Psoas muscle (tissue), 8 donors: ENCODE measurements around the gene ZNF791. TPM values are rescaled to one million over a fixed set of nuclear protein-coding genes. Genes with fewer than 3 reads are reported as not detected.

Source experiments
- ATAC-seq, 4 donors: fragments of 200-7000 bp; cut with Tn5 transposase; one replicate each; pipeline ENCODE4 v1.9.1; 2020; ENCODE audit warnings: moderate library complexity in 3 of 4, mild to moderate bottlenecking in 2 of 4
- DNase-seq, 2 donors: peaks; one replicate each; pipeline ENCODE4 v3.0.0-alpha.2; 2020
- H3K27ac ChIP-seq: fragments of 200-600 bp; one replicate; pipeline ENCODE4 v1.8.0; 2022
- H3K27me3 ChIP-seq, 3 donors: fragments of 200-600 bp in 1 of 3; one replicate each; pipeline versions ENCODE4 v1.6.1 to v1.8.0; 2013 to 2022; ENCODE audit warnings: low read length in 2 of 3, mild to moderate bottlenecking in 2 of 3, moderate library complexity in 1 of 3; ENCODE audit not compliant: insufficient read depth in 3 of 3
- H3K36me3 ChIP-seq, 2 donors: fragments of 200-600 bp in 1 of 2; one replicate each; pipeline versions ENCODE4 v1.6.1 to v1.8.0; 2013 to 2022; ENCODE audit warnings: low read depth in 1 of 2, mild to moderate bottlenecking in 1 of 2, moderate library complexity in 1 of 2; ENCODE audit not compliant: insufficient read depth in 1 of 2
- H3K4me1 ChIP-seq: fragments of 200-600 bp; one replicate; pipeline ENCODE4 v1.8.0; 2022
- H3K4me3 ChIP-seq: fragments of 200-600 bp; one replicate; pipeline ENCODE4 v1.8.0; 2022; ENCODE audit warnings: mild to moderate bottlenecking
- H3K9me3 ChIP-seq: fragments of 200-600 bp; one replicate; pipeline ENCODE4 v1.8.0; 2022
- CTCF ChIP-seq: fragments of 200-600 bp; IDR thresholded peaks from one replicate; pipeline ENCODE4 v1.8.0; 2022; ENCODE audit warnings: antibody characterized with exemption
- WGBS, 3 donors: extraction: QIAGEN DNeasy Blood & Tissue Kit; methylation state at CpG; one replicate each; pipeline versions ENCODE4 v1.1.6 to v1.1.7; 2013; 5-methylcytosine and 5-hydroxymethylcytosine counted together
- intact Hi-C, 2 donors: fragments of 100-400 bp; cut with DNase I; formaldehyde crosslinking; loops; one replicate each; pipeline versions ENCODE4 v1.11.0 to v1.14.2; 2022
- polyA plus RNA-seq, 3 donors: library from polyadenylated mRNA; stranded (reverse); fragments of 200-250 nt; gene quantifications; one replicate each; pipeline ENCODE4 v1.2.3, GENCODE V29; 2013
- total RNA-seq, 4 donors: library from RNA; stranded (reverse); fragmentation: NEBNext Ultra II Directional in 2 of 4; extraction: Animal tissue kit (Norgen Biotek cat#: 25700) in 2 of 4; gene quantifications; one replicate each; pipeline versions ENCODE4 v1.2.1 to v1.2.4, GENCODE V29; 2021 to 2023
- donor health status: healthy with polysubstance abuse.
- donor health status: DM: no; HTN: no; CAD: no; lungs with moderate emphysema.
- donor health status: Bipolar disorder and iron deficiency.
- donor health status: healthy.
- donor health status: DM: yes; HTN: yes; CAD: no.
- donor health status: DM: no; HTN: no; CAD: no.
- donor health status: DM: no; HTN: no; CAD: no.
- donor health status: DM: yes; HTN: yes; CAD: no.

ZNF791 gene
- total and polyA plus RNA-seq, 7 donors = 4.1 to 18.9 (median 8.8) TPM

DNA sequence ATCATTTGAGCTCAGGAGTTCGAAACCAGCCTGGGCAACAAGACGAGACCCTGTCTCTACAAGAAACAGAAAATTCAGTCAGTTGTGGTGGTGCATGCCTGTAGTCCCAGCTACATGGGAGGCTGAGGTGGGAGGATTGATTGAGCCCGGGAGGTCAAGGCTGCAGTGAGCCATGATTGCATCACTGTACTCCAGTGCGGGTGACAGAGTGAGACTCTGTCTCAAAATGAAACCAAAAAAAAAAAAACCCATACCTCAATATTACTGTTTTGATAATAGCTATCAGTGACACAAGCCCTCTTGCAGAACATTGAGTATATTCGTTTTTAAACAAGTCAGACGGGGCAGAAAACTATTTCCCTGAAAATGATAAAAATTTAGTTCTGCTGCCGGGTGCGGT is 16.2 kb downstream of the ZNF791 start:
- DNase-seq = no peak
- Histone ChIP-seq H3K36me3 (peaks cover 24 to 83% of the 10 kb centered on the region in 2 donors), H3K27ac (no peak overlapping the region), H3K4me1 (no peaks in the 10 kb centered on the region), H3K27me3 (no peaks in the 10 kb centered on the region), H3K4me3 (no peak overlapping the region), H3K9me3 (peaks cover 33% of the 10 kb centered on the region)
- 86 to 98% (median 90%) methylated on average over 8 of the region's 8 CpGs for WGBS, 3 donors
- no peak for TF ChIP-seq CTCF
- ATAC-seq = no peak
- intact Hi-C loops = no loop called here

DNA sequence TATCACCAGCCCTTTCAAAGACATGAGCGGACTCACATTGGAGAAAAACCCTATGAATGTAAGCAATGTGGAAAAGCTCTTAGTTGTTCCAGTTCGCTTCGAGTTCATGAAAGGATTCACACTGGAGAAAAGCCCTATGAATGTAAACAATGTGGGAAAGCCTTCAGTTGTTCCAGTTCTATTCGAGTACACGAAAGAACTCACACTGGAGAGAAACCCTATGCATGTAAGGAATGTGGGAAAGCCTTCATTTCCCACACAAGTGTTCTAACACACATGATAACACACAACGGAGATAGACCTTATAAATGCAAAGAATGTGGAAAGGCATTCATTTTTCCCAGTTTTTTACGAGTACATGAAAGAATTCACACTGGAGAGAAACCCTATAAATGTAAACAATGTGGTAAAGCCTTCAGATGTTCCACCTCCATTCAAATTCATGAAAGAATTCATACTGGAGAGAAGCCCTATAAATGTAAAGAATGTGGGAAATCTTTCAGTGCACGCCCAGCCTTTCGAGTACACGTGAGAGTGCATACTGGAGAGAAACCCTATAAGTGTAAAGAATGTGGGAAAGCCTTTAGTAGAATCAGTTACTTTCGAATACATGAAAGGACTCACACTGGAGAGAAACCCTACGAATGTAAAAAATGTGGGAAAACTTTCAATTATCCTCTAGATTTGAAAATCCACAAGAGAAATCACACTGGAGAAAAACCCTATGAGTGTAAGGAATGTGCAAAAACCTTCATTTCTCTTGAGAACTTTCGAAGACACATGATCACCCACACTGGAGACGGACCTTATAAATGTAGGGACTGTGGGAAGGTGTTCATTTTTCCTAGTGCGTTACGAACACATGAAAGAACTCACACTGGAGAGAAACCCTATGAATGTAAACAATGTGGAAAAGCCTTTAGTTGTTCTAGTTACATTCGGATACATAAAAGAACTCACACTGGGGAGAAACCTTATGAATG is 17.6 kb downstream of the ZNF791 start:
- no peak for TF ChIP-seq CTCF
- H3K9me3 ChIP-seq = peaks cover 33% of the 10 kb centered on the region
- WGBS, 3 donors = 93 to 96% (median 95%) methylated on average over 17 of the region's 17 CpGs
- H3K36me3 ChIP-seq = peaks cover 24 to 91% of the 10 kb centered on the region in 2 donors
- no peak for DNase-seq
- no peak overlapping the region for H3K4me3 ChIP-seq
- H3K4me1 ChIP-seq = no peaks in the 10 kb centered on the region
- H3K27ac ChIP-seq = no peak overlapping the region
- H3K27me3 ChIP-seq = no peaks in the 10 kb centered on the region
- no peak for ATAC-seq
- intact Hi-C loops = no loop called here

DNA sequence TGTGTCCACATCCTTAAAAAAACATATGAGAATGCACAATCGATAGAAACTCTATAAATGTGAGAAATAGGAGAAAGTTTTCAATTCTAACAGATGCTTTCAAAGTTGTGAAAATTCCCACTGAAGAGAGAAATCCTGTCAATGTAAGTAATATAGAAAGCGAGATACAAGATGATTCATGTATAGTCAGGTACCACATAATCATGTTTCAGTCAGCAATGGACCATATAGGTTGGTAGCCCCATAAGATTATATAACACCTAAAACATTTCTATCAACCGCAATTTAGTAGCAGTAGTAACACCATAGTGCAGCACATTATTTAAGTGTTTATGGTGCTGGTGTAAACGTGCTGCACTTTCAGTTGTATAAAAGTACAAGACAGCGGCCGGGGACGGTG is 18.5 kb downstream of the ZNF791 start:
- peaks cover 24 to 82% of the 10 kb centered on the region in 2 donors for H3K36me3 ChIP-seq
- H3K9me3 ChIP-seq = peaks cover 33% of the 10 kb centered on the region
- ATAC-seq = no peak
- H3K4me1 ChIP-seq = no peaks in the 10 kb centered on the region
- no peak for DNase-seq
- H3K27ac ChIP-seq = no peak overlapping the region
- H3K27me3 ChIP-seq = no peaks in the 10 kb centered on the region
- H3K4me3 ChIP-seq = no peak overlapping the region
- 88 to 97% (median 96%) methylated on average over 7 of the region's 7 CpGs for WGBS, 3 donors
- intact Hi-C loops = no loop called here
- no peak for TF ChIP-seq CTCF

DNA sequence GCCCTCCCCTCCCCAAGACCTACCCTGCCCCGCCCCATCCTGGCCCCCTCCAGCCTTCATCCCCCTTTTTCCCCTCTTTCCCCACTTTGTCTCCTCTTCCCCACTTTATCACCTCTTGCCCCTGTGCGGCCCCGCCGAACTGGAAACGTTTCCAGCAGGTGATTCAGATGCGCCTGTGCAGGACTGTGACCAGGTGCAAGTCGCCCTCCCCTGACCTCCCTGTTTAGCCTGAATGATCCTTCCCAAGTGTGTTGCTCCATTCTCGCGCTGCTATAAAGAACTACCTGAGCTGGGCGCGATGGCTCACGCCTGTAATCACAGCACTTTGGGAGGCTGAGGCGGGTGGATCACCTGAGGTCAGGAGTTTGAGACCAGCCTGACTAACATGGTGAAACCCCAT is 25.9 kb downstream of the ZNF791 start:
- intact Hi-C loops = no loop called here
- H3K27me3 ChIP-seq = no peaks in the 10 kb centered on the region
- 74 to 85% (median 82%) methylated on average over 13 of the region's 13 CpGs for WGBS, 3 donors
- no peak for DNase-seq
- H3K36me3 ChIP-seq = peaks cover 0 to 11% of the 10 kb centered on the region in 2 donors
- H3K27ac ChIP-seq = no peak overlapping the region
- no peak for TF ChIP-seq CTCF
- H3K9me3 ChIP-seq = no peaks in the 10 kb centered on the region
- no peaks in the 10 kb centered on the region for H3K4me1 ChIP-seq
- no peak for ATAC-seq
- H3K4me3 ChIP-seq = no peak overlapping the region
